Thoracic aorta (tissue), 2 donors: ENCODE measurements around the gene RALGAPA2. TPM values are rescaled to one million over a fixed set of nuclear protein-coding genes. Genes with fewer than 3 reads are reported as not detected.

Experiments used
- ATAC-seq: fragments of 150-250 bp; one replicate; pipeline ENCODE4 v1.8.0; 2017; ENCODE audit warnings: low read depth; ENCODE audit not compliant: insufficient number of reproducible peaks, low FRiP score
- DNase-seq: peaks from one replicate; pipeline ENCODE4 v3.0.0-alpha.2; 2020; ENCODE audit warnings: low spot score
- H3K27ac ChIP-seq, 2 donors: fragments of 200-600 bp; sonication (generic); 1 replicate in 1 of 2; 2 replicates in 1 of 2; pipeline ENCODE4 v1.5.1; 2016; ENCODE audit warnings: mild to moderate bottlenecking in 2 of 2, moderate library complexity in 2 of 2
- H3K27me3 ChIP-seq: fragments of 200-600 bp; sonication (generic); replicated peaks from 2 replicates; pipeline ENCODE4 v1.6.0; 2016; ENCODE audit warnings: mild to moderate bottlenecking; ENCODE audit not compliant: insufficient read depth
- H3K36me3 ChIP-seq: fragments of 200-600 bp; sonication (generic); one replicate; pipeline ENCODE4 v1.5.1; 2016
- H3K4me1 ChIP-seq, 2 donors: fragments of 200-600 bp; sonication (generic); 1 replicate in 1 of 2; 2 replicates in 1 of 2; pipeline versions ENCODE4 v1.5.1 to v1.6.0; 2016; ENCODE audit warnings: low read depth in 2 of 2, mild to moderate bottlenecking in 1 of 2; ENCODE audit not compliant: control insufficient read depth in 1 of 2
- H3K4me3 ChIP-seq: fragments of 200-600 bp; sonication (generic); 2 replicates; pipeline ENCODE4 v1.5.1; 2016; ENCODE audit warnings: mild to moderate bottlenecking
- H3K9me3 ChIP-seq: fragments of 200-600 bp; sonication (generic); 2 replicates; pipeline ENCODE4 v1.5.1; 2016
- total RNA-seq, 2 donors: library from RNA; depleted of rRNA; stranded (reverse); fragments of >200 nt; gene quantifications; one replicate each; pipeline versions ENCODE4 v1.1.0 to v1.2.3, GENCODE V29; 2016
- TF ChIP-seq, protein P1 (sequence below): fragments of 200-600 bp; sonication (generic); IDR thresholded peaks from one replicate; pipeline ENCODE4 v1.5.1; 2019; ENCODE audit warnings: antibody characterized with exemption

Gene RALGAPA2
- total RNA-seq, 2 donors from 2014 or later = 20.3 to 48.3 TPM

- Histone ChIP-seq H3K4me1 (no peaks in the 10 kb centered on the region), H3K4me3 (no peak overlapping the region), H3K27ac (no peak overlapping the region), H3K9me3 (no peaks in the 10 kb centered on the region), H3K27me3 (no peaks in the 10 kb centered on the region), H3K36me3 (no peaks in the 10 kb centered on the region)
- ATAC-seq = no peak
- DNase-seq = no peak
- TF ChIP-seq, protein P1, sequence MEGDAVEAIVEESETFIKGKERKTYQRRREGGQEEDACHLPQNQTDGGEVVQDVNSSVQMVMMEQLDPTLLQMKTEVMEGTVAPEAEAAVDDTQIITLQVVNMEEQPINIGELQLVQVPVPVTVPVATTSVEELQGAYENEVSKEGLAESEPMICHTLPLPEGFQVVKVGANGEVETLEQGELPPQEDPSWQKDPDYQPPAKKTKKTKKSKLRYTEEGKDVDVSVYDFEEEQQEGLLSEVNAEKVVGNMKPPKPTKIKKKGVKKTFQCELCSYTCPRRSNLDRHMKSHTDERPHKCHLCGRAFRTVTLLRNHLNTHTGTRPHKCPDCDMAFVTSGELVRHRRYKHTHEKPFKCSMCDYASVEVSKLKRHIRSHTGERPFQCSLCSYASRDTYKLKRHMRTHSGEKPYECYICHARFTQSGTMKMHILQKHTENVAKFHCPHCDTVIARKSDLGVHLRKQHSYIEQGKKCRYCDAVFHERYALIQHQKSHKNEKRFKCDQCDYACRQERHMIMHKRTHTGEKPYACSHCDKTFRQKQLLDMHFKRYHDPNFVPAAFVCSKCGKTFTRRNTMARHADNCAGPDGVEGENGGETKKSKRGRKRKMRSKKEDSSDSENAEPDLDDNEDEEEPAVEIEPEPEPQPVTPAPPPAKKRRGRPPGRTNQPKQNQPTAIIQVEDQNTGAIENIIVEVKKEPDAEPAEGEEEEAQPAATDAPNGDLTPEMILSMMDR = no peak
Observed at GRCh38 chr20:20649945-20650344, 62.5 kb downstream of the RALGAPA2 start.

DNA sequence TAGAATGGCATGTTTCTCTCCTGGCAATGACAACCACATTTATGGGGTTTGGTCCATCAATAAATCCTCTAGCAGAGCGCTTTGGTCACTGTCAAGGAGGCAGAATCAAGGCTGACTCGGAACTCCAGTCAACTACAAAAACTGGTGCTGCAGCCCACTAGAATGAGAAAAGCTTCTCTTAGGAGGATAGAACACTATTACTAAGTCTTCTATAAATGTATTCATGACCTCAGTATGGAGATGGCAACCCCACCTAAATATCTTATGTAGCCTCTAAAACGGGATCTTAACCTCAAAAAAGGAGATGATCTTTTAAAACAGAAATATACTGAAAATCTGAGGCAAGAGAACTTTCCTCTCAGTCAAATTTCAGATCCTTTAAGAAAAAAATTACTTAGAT lies 68.5 kb downstream of the RALGAPA2 start:
- ATAC-seq = no peak
- H3K9me3 ChIP-seq = no peaks in the 10 kb centered on the region
- no peak for DNase-seq
- no peak overlapping the region for H3K4me3 ChIP-seq
- no peaks in the 10 kb centered on the region for H3K36me3 ChIP-seq
- no peak overlapping the region for H3K27ac ChIP-seq
- H3K4me1 ChIP-seq = peaks cover 3 to 5% of the 10 kb centered on the region in 2 donors
- TF ChIP-seq, protein P1 = no peak
- no peaks in the 10 kb centered on the region for H3K27me3 ChIP-seq

DNA sequence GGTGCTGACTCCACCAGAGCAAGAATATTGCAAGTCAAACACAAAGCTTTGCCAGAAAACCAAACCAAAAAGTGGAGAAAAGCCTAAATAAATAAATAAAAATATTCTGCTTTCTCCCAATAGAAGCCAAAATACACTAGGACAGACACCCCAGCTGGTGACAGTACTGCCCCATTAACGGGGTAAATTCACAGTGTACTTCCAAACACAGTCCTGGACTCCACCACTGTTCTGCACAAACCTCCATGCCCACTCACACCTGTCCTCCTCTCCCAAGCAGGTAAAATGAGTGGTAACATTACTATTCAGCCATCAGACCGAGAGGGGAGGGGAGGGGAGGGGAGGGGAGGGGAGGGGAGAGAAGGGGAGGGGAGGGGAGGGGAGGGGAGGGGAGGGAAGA lies 70.7 kb downstream of the RALGAPA2 start:
- no peak overlapping the region for H3K4me3 ChIP-seq
- ATAC-seq (no peak), DNase-seq (no peak)
- peaks cover 3 to 5% of the 10 kb centered on the region in 2 donors for H3K4me1 ChIP-seq
- no peaks in the 10 kb centered on the region for H3K36me3 ChIP-seq
- no peaks in the 10 kb centered on the region for H3K9me3 ChIP-seq
- no peaks in the 10 kb centered on the region for H3K27me3 ChIP-seq
- H3K27ac ChIP-seq = no peak overlapping the region
- TF ChIP-seq, protein P1 = no peak

- TF ChIP-seq, protein P1 = no peak
- peaks cover 3% of the 10 kb centered on the region for H3K36me3 ChIP-seq
Observed at GRCh38 chr20:20638878-20639277, 73.6 kb downstream of the RALGAPA2 start.

GRCh38 chr20:20637998-20638725 lies 74.3 kb downstream of the RALGAPA2 start:
- no peak overlapping the region for H3K27ac ChIP-seq
- no peak for ATAC-seq
- no peak overlapping the region for H3K4me3 ChIP-seq
- no peak for DNase-seq
- H3K4me1 ChIP-seq = no peaks in the 10 kb centered on the region
- H3K36me3 ChIP-seq = peaks cover 3% of the 10 kb centered on the region
- TF ChIP-seq, protein P1 = no peak
- no peaks in the 10 kb centered on the region for H3K9me3 ChIP-seq
- H3K27me3 ChIP-seq = no peaks in the 10 kb centered on the region

More at GRCh38 chr20:20638878-20639277, 73.6 kb downstream of the RALGAPA2 start:
- Histone ChIP-seq H3K4me3 (no peak overlapping the region), H3K4me1 (peaks cover 2 to 3% of the 10 kb centered on the region in 2 donors), H3K27ac (no peak overlapping the region), H3K27me3 (no peaks in the 10 kb centered on the region), H3K9me3 (no peaks in the 10 kb centered on the region)
- no peak for DNase-seq
- no peak for ATAC-seq
